Coronary artery (tissue), 2 donors: ENCODE measurements around the gene UGT1A3.

Experiments used
- DNase-seq: peaks from one replicate; pipeline ENCODE4 v3.0.0-alpha.2; 2017; ENCODE audit warnings: low spot score
- H3K27ac ChIP-seq, 2 donors: fragments of 200-600 bp; sonication (generic); one replicate each; pipeline ENCODE4 v1.5.1; 2016 to 2019
- H3K4me3 ChIP-seq: fragments of 200-600 bp; sonication (generic); 2 replicates; pipeline ENCODE4 v1.5.1; 2016; ENCODE audit warnings: mild to moderate bottlenecking, moderate library complexity
- CTCF ChIP-seq: fragments of 200-600 bp; sonication (generic); IDR thresholded peaks from one replicate; pipeline ENCODE4 v1.5.1; 2019; ENCODE audit warnings: antibody characterized with exemption

UGT1A3 gene

DNA sequence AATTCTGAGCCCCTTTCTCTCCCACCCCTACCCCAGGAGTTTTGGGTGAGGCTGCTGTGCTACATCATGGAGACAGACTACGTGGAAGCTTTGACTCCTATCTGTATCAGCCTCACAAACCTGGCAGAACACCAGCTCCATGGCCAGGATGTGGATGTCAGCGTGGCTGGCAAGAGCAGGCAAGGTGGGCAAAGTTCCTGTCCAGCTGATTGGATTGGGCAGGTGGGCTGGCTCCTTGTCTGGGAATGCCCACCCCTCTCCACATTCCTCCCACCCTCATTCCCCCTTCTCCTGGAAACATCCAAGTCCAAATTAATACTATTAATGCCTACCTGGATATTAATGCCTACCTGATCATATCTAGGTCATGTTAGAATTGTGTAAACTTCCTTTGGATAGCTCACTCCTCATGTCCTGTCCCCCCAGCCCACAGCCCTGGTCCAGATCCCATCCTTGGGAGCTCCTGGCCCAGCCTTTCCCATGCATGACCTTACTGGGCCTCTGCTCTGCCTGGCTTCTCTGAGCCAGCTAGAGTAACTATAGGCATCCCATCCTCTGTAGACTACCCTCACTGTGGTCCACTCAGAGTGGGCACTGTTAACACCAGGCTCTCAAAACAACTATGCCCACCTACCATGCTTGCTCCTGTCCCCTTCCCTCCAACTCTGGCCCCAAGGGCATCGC lies 73.4 kb downstream of the UGT1A3 start:
- TF ChIP-seq CTCF = no peak
- no peak overlapping the region for H3K27ac ChIP-seq
- no peak for DNase-seq
- H3K4me3 ChIP-seq = no peak overlapping the region

- Histone ChIP-seq H3K4me3 (no peak overlapping the region), H3K27ac (no peak overlapping the region)
- peak; percentile 55 for DNase-seq
- TF ChIP-seq CTCF = no peak
Measured at GRCh38 chr2:233803292-233803911, 74.6 kb downstream of the UGT1A3 start.

DNA sequence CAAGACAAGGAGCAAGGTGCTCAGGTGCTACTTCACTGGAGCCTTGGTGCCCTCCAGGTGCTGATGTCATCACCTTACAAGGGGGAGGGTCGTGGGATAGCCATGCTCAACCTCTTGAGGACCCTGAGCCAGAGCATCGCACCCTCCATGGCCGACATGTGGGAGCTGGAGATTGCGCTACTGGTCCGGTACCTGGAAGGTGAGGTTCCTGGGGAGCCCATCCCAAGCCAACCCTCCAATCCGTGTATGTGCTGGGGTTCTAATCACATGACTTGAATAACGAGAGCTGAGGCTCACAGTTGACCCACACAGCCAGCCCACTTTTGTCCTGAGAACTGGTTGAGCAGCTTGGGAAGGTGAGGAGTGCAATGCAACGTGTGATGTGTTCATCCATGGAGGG lies 75.2 kb downstream of the UGT1A3 start:
- TF ChIP-seq CTCF = no peak
- H3K27ac ChIP-seq = no peak overlapping the region
- no peak for DNase-seq
- H3K4me3 ChIP-seq = no peak overlapping the region

DNA sequence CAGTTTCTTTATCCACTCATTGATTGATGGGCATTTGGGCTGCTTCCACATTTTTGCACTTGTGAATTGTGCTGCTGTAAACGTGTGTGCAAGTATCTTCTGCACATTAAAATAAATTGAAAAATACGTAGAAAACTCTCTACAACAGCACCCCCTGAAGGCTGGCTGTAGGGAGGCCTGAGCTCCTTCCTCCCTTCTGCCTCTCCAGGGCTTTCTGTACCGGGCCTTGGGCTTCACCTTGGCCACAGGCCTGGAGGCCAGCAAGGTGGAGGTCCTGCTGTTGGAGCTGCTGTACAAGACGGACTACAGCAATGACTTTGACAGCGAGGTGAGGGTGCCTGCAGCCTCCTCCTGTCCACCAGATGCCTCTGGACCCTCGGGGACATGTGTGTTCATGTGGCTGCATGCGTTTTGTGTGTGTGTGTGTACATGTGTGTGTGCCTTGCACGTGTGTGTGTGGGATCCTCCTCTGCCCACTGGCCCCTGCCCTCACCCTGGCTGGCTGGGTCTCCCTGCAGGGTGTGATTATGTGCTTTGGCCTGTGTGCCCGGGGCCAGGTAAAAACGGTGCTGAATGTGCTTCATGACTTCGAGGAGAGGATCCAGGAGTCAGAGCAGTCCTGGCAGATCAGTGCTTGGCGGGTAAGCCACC lies 78.5 kb downstream of the UGT1A3 start:
- H3K4me3 ChIP-seq = no peak overlapping the region
- no peak overlapping the region for H3K27ac ChIP-seq
- TF ChIP-seq CTCF = no peak
- DNase-seq = peak; percentile 50

DNA sequence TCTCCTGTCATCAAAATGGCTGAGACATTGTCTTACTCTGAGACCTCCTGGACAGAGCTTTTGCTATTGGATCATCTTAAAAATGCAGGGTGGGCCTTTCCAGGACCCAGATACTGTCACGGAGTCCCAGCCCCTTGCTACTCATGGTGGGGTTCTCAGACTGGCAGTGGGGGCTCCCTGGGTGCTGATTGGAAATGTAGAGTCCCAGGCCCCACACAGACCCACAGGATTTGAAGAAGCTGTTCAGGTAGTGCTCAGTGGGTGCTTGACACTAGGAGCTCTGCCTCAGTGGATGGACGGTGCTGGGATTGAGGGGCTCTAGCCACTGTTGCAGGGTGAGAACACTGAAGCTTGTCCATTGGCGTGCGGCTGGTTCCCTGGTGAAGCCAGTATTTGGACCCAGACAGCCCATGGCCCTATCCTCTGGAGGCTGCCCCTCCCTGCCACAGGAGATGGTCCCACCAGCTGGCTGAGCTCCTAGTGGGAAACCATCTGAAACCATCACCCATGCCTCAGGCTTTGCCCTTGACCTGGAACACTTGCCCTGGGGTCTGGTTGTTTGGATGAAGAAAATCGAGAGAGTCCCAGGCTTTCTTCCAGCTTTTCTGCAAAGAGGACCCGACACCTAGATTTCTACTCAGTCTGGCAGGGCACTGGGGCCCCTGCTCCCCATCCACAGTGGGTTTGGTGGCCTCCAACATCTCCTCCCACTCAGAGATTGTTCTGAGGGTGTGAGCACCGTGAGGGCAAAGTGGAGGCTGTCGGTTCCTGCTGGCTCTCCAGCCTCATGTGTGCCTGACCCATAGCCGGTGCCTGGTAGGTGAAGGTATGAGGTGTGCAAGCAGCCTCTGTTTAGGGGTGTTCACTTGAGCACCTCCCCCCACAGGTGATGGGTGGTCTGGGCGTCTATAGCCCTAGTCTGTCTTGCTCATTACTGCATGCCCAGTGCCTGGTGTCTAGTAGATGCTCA lies 79.4 kb downstream of the UGT1A3 start:
- DNase-seq = peak; percentile 58
- Histone ChIP-seq H3K4me3 (no peak overlapping the region), H3K27ac (no peak overlapping the region)
- no peak for TF ChIP-seq CTCF

DNA sequence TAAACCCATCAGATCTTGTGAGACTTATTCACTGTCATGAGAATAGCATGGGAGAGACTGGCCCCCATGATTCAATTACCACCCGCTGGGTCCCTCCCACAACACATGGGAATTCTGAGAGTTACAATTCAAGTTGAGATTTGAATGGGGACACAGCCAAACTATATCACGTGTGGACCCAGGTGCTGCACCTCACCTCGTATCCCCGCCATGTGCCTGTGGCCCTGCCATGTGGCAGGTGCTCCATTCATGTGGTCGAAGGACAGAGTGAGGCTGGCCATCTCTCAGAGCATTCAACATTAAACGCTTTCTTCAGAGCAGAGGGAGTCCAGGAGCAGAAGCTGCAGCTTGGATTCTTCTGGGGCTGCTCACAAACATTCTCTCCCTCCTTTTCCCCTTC lies 81.5 kb downstream of the UGT1A3 start:
- Histone ChIP-seq H3K4me3 (no peak overlapping the region), H3K27ac (no peak overlapping the region)
- no peak for TF ChIP-seq CTCF
- no peak for DNase-seq
